Measurements from ENCODE around the gene SSUH2.

Gene SSUH2

GRCh38 chr3:8610951-8611350, 33.6 kb downstream of the SSUH2 start:
- no peak for DNase-seq (ENCODE audit: low spot score)

DNA sequence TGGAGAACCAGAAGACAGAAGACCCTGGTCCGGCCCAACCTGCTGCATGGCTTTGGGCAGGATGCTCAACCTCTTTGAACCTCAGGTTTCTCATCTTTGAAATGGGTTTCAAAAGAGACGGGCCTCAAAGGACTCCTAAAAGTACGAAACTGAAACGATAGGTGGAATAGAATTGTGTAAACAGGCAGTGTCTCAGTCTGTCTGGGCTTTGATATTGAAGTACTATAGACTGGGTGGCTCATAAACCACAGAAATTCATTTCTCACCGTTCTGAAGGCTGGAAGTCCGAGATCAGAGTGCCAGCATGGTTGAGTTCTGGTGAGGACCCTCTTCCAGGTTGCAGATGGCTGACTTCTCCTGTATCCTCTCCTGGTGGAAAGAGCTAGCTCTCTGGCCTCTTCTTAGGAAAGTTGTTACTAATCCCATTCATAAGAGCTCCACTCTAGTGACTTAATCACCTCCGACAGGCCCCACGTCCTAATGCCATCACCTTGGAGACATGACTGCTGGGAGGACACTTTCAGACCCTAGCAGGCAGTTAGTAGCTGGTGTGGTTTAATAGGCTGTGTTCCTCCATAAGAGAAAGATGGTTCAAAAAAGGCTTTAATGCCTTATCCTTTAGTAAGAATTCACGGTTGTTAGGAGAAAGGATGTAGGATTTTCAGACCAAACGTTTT, 35.7 kb downstream of the SSUH2 start:
- no peak for DNase-seq (ENCODE audit: low spot score)

DNA sequence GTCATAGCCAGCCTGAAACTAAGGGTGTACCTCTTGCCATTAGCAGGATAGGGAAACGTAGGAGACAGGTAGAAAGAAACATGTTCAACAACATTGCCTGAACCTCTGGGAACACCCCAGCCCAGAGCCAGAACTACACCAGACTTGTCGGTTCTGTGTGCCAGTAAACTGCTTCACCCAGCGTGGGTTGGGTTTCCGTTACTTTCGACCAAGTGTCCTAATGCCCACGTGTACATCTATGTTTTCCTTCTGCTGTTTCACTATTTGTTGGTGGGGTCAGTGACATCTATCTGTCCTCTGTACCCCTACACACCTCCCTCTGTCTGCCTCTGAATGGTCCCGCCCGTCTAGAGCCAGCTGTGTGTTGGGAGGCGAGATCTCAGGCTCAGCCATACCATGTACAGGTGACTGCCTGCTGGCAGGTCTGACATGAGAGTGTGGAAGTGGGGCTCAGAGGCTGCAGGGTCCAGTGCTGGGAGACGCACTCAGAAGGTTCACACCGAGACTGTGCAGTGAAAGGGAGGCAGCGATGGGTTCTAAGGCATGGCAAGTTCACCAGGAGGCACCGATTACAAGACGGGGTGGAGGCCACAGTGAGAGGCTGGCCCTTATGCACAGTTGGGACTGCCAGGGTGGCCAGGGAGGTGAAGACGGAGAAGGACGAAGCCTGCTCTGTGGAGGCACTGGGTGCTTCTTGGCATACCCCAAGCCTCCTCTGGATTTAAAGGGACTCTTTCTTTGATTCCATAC, 36.4 kb downstream of the SSUH2 start:
- no peak for DNase-seq (ENCODE audit: low spot score)

DNA sequence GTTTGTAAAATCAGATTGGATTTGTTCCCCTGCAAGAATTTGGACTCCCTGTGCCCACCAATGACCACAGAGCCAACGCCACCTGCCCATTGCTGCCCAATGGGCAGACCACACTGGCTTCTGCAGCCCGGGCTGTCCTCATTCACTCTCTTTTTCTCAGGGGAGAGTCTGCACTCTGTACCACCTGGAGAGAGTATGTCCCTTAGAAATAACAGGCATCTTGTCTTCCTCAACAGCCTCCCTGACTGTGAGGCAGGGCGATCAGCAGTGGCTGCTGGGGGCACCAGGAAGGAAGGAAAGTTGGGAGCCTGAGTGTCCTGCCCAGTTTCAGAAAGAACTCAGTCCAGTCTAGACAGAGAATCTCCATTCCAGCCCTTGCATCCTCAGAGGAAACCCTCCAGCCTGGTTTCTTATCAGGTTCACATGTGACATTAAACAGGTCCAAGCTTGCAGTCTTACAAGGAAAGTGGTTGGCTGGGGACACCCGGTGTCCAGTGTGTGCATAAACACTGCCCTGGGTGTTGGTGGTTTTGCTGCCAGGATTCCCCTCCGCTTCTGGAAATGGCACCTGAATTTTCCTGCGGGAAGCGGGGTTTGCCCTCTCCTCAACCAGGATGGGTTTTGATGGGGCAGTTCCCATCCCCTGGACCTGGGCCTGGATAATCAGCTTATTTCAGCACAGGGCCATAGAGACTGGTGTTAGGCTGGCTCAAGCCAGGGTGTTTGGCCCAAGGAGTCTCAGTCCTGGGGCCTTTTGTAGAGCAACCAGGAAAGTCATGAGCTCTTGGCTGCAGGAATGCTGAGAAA, 37.2 kb downstream of the SSUH2 start:
- DNase-seq (ENCODE audit: low spot score): no peak

DNA sequence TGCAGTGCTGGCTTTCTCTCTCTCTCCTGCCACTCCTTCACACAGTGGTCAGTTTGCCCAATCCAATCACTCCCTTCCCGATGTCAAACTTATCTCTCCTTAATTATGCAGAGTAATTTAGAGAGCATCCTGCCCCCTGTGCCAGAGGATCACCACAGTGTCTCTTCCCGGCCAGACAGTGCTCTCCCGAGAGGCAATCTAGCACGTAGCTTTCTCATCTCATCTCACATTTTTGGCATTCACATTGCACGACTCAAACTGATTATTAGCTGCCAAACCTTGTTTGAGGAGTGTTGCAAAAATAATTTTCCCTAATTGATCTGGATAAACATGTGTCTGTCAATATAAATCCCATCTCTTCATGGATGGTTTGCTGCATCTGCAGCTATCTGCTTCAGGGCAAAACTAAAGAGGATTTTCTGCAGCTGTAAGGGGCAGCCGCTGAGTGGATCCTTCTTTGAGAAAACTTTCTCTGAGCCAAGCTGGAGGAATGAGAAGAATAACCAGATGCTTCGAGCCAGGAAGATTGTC, 37.8 kb downstream of the SSUH2 start:
- DNase-seq (ENCODE audit: low spot score): no peak

DNA sequence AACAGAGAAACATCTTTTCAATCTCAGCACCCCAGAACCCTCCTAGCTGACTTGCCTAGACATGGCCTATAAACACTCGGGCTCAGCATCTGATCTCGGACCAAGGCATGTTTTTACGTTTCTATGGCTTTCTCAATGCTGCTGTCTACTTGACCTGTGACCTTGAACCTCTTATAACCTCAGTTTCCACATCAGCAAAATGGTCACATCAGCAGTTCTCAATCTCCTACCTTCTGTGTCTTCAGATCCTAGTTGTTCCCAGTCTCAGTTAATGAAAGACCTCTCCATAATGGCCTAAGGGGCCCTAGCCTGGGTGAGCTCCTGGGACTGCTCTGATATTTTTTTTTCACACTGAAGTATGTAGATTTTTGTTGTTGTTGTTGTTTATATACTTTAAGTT, 39.6 kb downstream of the SSUH2 start:
- DNase-seq (ENCODE audit: low spot score): no peak

- DNase-seq (ENCODE audit: low spot score): no peak
These were observed 40.6 kb downstream of the SSUH2 start for GRCh38 chr3:8604006-8604405.

- no peak for DNase-seq (ENCODE audit: low spot score)
These were observed 41.4 kb downstream of the SSUH2 start for GRCh38 chr3:8603115-8603710.

GRCh38 chr3:8600457-8600856, 44.1 kb downstream of the SSUH2 start:
- no peak for DNase-seq (ENCODE audit: low spot score)

GRCh38 chr3:8599146-8599545, 45.5 kb downstream of the SSUH2 start:
- no peak for DNase-seq (ENCODE audit: low spot score)

- DNase-seq (ENCODE audit: low spot score): no peak
These were observed 47.3 kb downstream of the SSUH2 start for GRCh38 chr3:8597219-8597853.

DNA sequence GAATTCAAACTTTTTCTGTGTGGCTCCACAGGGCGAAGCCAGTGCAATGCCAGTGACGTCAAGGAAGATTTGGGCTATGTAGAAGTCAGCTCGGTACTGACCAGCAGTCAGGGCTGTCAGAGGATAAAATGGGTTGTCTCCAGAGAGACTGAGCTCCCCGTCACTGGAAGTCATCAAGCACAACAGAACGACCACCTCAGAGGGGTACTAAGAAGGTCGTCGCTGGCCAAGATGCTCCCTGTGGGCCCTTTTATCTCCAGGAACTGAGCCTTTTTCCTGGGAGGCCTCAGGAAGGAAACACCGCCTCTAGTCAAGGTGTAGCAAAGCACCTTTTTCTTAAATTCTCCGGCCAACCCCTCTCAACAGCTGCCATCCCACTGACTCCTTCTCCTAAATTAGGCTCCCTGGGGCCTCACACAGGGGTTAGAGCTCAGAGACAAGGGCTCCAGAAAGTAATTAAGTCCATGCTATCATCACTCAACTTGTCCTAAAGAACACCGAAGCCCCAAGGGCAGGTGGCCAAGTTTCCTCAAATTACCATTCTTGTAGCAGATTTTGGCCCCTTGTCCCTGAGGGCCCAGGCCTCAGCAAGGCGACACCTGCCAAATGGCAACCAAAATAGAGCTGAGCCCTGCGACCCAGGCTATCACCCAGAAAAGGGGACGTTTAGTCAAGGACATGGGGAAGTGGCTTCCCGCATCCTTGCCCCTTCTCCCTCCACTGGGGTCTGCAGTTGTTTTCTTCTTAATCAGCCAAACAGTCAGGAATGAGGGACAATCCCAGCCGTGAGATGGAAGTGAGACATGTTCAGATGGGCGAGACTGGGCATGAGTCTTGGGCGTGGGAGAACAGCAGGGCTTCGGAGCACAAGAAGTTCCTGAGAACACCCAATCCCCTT, 48.0 kb downstream of the SSUH2 start:
- DNase-seq (ENCODE audit: low spot score): no peak

- DNase-seq (ENCODE audit: low spot score): no peak
These were observed 48.9 kb downstream of the SSUH2 start for GRCh38 chr3:8595695-8596115.

GRCh38 chr3:8595252-8595651, 49.3 kb downstream of the SSUH2 start:
- no peak for DNase-seq (ENCODE audit: low spot score)

GRCh38 chr3:8593021-8593827, 51.4 kb downstream of the SSUH2 start:
- no peak for DNase-seq (ENCODE audit: low spot score)

GRCh38 chr3:8589880-8590556, 54.6 kb downstream of the SSUH2 start:
- DNase-seq (ENCODE audit: low spot score): no peak

DNA sequence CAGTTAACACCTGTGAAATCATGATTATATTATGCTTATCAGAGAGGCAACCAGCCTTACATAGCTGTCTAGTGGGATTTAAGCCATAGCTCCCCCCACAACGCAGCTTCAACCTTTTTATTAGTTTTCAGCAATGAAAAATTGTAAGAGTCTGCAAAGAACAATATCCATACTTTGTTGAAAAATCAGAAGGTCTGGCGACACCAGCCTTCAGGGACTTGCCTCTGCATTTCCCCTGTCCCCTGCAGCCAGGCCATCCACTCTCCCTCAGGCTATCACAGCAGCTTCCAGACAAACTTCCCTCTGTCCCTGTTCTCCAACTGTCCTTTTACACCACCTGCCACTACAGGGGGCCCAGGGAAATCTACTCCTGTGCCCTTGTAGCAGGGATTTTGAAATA, 59.9 kb downstream of the SSUH2 start:
- DNase-seq (ENCODE audit: low spot score): no peak

- no peak for DNase-seq (ENCODE audit: low spot score)
These were observed 62.7 kb downstream of the SSUH2 start for GRCh38 chr3:8581806-8582445.

- DNase-seq (ENCODE audit: low spot score): no peak
These were observed 63.2 kb downstream of the SSUH2 start for GRCh38 chr3:8581373-8581772.
